Neural progenitor cell (in vitro differentiated cells): ENCODE results near the gene ARHGEF39. TPM values are rescaled to one million over a fixed set of nuclear protein-coding genes. Genes with fewer than 3 reads are reported as not detected.

Source experiments
- DNase-seq: peaks from one replicate; pipeline ENCODE4 v3.0.0-alpha.2; 2016; ENCODE audit warnings: low spot score
- H2AFZ ChIP-seq: fragments of 200-600 bp; sonication (generic); replicated peaks from 2 replicates; pipeline ENCODE4 v1.6.1; 2016; ENCODE audit warnings: antibody characterized with exemption
- H3F3A ChIP-seq: fragments of 200-600 bp; sonication (generic); 2 replicates; pipeline ENCODE4 v1.6.1; 2016; ENCODE audit warnings: antibody characterized with exemption, low read depth
- H3K27ac ChIP-seq: fragments of 200-600 bp; sonication (generic); 2 replicates; pipeline ENCODE4 v1.5.1; 2016; ENCODE audit warnings: mild to moderate bottlenecking
- H3K27me3 ChIP-seq: fragments of 200-600 bp; sonication (generic); 2 replicates; pipeline ENCODE4 v1.6.1; 2016; ENCODE audit warnings: mild to moderate bottlenecking, moderate library complexity
- H3K36me3 ChIP-seq: fragments of 200-600 bp; sonication (generic); 2 replicates; pipeline ENCODE4 v1.5.1; 2016
- H3K4me1 ChIP-seq: fragments of 200-600 bp; sonication (generic); 2 replicates; pipeline ENCODE4 v1.6.1; 2016; ENCODE audit warnings: mixed run types
- H3K4me2 ChIP-seq: fragments of 200-600 bp; sonication (generic); 2 replicates; pipeline ENCODE4 v1.6.1; 2016
- H3K4me3 ChIP-seq: fragments of 200-600 bp; sonication (generic); 2 replicates; pipeline ENCODE4 v1.5.1; 2016
- H3K79me2 ChIP-seq: fragments of 200-600 bp; sonication (generic); 2 replicates; pipeline ENCODE4 v1.6.1; 2016; ENCODE audit warnings: low read depth
- H3K9ac ChIP-seq: fragments of 200-600 bp; sonication (generic); 2 replicates; pipeline ENCODE4 v1.6.1; 2016
- H3K9me3 ChIP-seq: fragments of 200-600 bp; sonication (generic); 2 replicates; pipeline ENCODE4 v1.5.1; 2016; ENCODE audit warnings: low read depth
- H4K20me1 ChIP-seq: fragments of 200-600 bp; sonication (generic); 2 replicates; pipeline ENCODE4 v1.6.1; 2016; ENCODE audit warnings: low read depth
- H3K27ac Mint-ChIP-seq: 3 replicates; pipeline ENCODE4 v1.8.0; 2021; ENCODE audit warnings: mixed read lengths
- H3K27me3 Mint-ChIP-seq: 2 replicates; pipeline ENCODE4 v1.8.0; 2022; ENCODE audit warnings: low read depth, mild to moderate bottlenecking, inconsistent platforms, moderate library complexity, mixed read lengths; ENCODE audit not compliant: insufficient read depth
- H3K36me3 Mint-ChIP-seq: 3 replicates; pipeline ENCODE4 v1.8.0; 2021; ENCODE audit warnings: mixed read lengths
- H3K4me1 Mint-ChIP-seq: 3 replicates; pipeline ENCODE4 v1.8.0; 2021; ENCODE audit warnings: mixed read lengths
- H3K4me3 Mint-ChIP-seq: 3 replicates; pipeline ENCODE4 v1.8.0; 2021; ENCODE audit warnings: mild to moderate bottlenecking, moderate library complexity, mixed read lengths
- H3K9me3 Mint-ChIP-seq: 3 replicates; pipeline ENCODE4 v1.8.0; 2020; ENCODE audit warnings: mixed read lengths
- EZH2 ChIP-seq: fragments of 200-600 bp; sonication (generic); IDR thresholded peaks from 2 replicates; pipeline ENCODE4 v1.6.1; 2017; ENCODE audit warnings: antibody characterized with exemption, mild to moderate bottlenecking, moderate library complexity
- EZH2phosphoT487 ChIP-seq: fragments of 200-600 bp; sonication (generic); IDR thresholded peaks from 2 replicates; pipeline ENCODE4 v1.6.1; 2017; ENCODE audit warnings: antibody characterized with exemption
- total RNA-seq: library from RNA; depleted of rRNA; stranded (reverse); fragments of >200 nt; gene quantifications from 2 replicates; pipeline ENCODE4 v1.2.3, GENCODE V29; 2015; ENCODE audit warnings: low replicate concordance
- TF ChIP-seq, protein P1 (sequence below): fragments of 200-600 bp; sonication (generic); IDR thresholded peaks from 2 replicates; pipeline ENCODE4 v1.5.1; 2017; ENCODE audit warnings: antibody characterized with exemption, mild to moderate bottlenecking

Gene ARHGEF39
- total RNA-seq, 1 donor from 2014 or later: 13.2 TPM

DNA sequence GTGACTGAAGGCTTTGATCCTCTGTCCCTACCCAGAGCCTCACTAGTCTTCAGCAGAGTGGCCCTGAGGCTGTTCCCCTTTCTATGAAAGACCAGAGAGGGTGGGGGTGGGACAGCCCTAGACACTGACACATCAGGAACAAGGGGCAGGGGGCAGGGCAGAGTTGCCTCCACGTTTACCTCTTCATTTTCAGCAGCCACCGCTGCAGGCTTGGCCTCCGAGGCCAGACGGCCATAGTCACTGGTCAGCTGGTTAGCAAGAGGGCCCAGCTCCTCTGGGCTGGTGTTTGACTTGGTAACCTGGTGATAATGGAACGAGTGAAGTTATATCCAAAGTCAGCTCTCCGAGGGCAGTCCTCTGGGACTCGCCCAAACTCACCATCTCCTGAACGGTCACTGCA lies 40.4 kb upstream of the ARHGEF39 start:
- H3K4me3 Mint-ChIP-seq: no peak overlapping the region
- no peaks in the 10 kb centered on the region for H3K4me1 Mint-ChIP-seq
- no peaks in the 10 kb centered on the region for H4K20me1 ChIP-seq
- H3K79me2 ChIP-seq: no peaks in the 10 kb centered on the region
- no peaks in the 10 kb centered on the region for H3K27me3 ChIP-seq
- no peaks in the 10 kb centered on the region for H3K9me3 ChIP-seq
- no peak overlapping the region for H3K27ac Mint-ChIP-seq
- TF ChIP-seq EZH2phosphoT487 (no peak), EZH2 (no peak)
- TF ChIP-seq, protein P1, sequence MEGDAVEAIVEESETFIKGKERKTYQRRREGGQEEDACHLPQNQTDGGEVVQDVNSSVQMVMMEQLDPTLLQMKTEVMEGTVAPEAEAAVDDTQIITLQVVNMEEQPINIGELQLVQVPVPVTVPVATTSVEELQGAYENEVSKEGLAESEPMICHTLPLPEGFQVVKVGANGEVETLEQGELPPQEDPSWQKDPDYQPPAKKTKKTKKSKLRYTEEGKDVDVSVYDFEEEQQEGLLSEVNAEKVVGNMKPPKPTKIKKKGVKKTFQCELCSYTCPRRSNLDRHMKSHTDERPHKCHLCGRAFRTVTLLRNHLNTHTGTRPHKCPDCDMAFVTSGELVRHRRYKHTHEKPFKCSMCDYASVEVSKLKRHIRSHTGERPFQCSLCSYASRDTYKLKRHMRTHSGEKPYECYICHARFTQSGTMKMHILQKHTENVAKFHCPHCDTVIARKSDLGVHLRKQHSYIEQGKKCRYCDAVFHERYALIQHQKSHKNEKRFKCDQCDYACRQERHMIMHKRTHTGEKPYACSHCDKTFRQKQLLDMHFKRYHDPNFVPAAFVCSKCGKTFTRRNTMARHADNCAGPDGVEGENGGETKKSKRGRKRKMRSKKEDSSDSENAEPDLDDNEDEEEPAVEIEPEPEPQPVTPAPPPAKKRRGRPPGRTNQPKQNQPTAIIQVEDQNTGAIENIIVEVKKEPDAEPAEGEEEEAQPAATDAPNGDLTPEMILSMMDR: no peak
- H3K27me3 Mint-ChIP-seq: peaks cover 4% of the 10 kb centered on the region
- H2AFZ ChIP-seq: no peak overlapping the region
- H3K9me3 Mint-ChIP-seq: no peaks in the 10 kb centered on the region
- no peak overlapping the region for H3K27ac ChIP-seq
- H3K9ac ChIP-seq: no peak overlapping the region
- no peak overlapping the region for H3K4me3 ChIP-seq
- H3K36me3 ChIP-seq: no peaks in the 10 kb centered on the region
- no peak overlapping the region for H3K4me2 ChIP-seq
- peaks cover 34% of the 10 kb centered on the region for H3K36me3 Mint-ChIP-seq
- no peaks in the 10 kb centered on the region for H3F3A ChIP-seq
- H3K4me1 ChIP-seq: no peaks in the 10 kb centered on the region
- no peak for DNase-seq

DNA sequence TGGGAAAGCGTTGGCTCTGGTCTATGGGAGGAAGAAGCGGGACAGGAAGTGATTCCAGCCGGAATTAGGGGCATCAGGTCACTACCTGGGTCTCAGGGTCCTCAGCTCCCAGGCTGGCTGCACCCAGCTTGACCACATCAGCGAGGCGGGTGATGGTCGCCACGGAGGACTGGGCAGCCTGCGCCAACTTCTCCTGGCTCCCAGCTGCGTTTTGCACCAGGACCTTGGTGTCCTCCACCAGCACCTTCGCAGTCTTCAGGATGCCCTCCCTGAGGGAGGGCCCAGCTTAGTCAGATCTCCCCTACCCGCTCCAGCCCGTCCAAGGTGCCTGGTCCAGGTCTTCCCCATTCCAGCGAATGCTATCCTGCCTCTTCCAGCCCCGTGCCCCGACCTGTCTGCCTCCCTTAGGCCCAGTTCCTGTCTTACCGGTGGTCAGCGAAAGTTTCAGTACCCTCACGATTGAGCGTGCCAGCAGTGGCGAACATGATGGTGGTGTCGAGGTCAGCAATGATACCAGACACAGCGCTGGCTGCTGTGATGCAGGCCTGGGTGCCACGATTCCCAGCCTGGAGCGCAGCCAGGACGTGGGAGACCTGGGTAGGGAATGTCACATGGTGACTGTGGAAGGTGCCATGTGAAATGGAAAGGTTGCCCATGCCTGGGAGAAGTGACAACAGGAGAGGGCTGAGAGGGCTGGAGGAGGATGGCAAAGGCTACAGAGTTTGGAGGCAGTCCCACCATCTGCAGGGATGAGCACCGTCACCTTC lies 39.1 kb upstream of the ARHGEF39 start:
- no peaks in the 10 kb centered on the region for H3K27me3 ChIP-seq
- H4K20me1 ChIP-seq: no peaks in the 10 kb centered on the region
- Mint-ChIP-seq H3K36me3 (peaks cover 31% of the 10 kb centered on the region), H3K4me3 (no peak overlapping the region), H3K9me3 (no peaks in the 10 kb centered on the region), H3K27ac (no peak overlapping the region), H3K27me3 (peaks cover 4% of the 10 kb centered on the region), H3K4me1 (no peaks in the 10 kb centered on the region)
- no peaks in the 10 kb centered on the region for H3K9me3 ChIP-seq
- H3K4me3 ChIP-seq: no peak overlapping the region
- no peaks in the 10 kb centered on the region for H3K36me3 ChIP-seq
- no peaks in the 10 kb centered on the region for H3K79me2 ChIP-seq
- no peak overlapping the region for H3K9ac ChIP-seq
- H3K27ac ChIP-seq: no peak overlapping the region
- no peaks in the 10 kb centered on the region for H3F3A ChIP-seq
- no peak overlapping the region for H3K4me2 ChIP-seq
- no peak overlapping the region for H2AFZ ChIP-seq
- no peaks in the 10 kb centered on the region for H3K4me1 ChIP-seq
- DNase-seq: no peak
- TF ChIP-seq, protein P1: no peak
- TF ChIP-seq EZH2phosphoT487 (no peak), EZH2 (no peak)

DNA sequence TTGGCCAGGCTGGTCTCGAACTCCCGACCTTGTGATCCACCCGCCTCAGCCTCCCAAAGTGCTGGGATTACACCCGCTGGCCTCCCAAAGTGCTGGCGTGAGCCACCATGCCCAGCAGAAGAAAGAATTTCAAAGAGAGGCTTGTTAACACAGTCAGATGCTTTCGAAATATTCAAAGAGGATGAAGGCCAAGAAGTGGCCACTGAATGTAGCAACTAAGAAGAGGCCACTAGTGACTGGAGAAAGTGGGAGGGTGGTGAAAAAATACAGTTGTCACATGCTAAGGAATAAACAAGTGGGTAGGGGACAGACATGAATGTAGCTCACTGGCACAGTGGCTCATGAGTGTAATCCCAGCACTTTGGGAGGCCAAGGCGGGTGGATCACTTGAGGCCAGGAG lies 37.7 kb upstream of the ARHGEF39 start:
- Histone ChIP-seq H3K4me3 (no peak overlapping the region), H3K36me3 (no peaks in the 10 kb centered on the region), H2AFZ (no peak overlapping the region), H4K20me1 (no peaks in the 10 kb centered on the region), H3F3A (no peaks in the 10 kb centered on the region), H3K27me3 (no peaks in the 10 kb centered on the region), H3K79me2 (no peaks in the 10 kb centered on the region), H3K4me2 (no peak overlapping the region), H3K27ac (no peak overlapping the region), H3K9me3 (no peaks in the 10 kb centered on the region), H3K9ac (no peak overlapping the region), H3K4me1 (no peaks in the 10 kb centered on the region)
- DNase-seq: no peak
- no peaks in the 10 kb centered on the region for H3K4me1 Mint-ChIP-seq
- H3K27me3 Mint-ChIP-seq: peaks cover 4% of the 10 kb centered on the region
- H3K27ac Mint-ChIP-seq: no peak overlapping the region
- H3K4me3 Mint-ChIP-seq: no peak overlapping the region
- TF ChIP-seq, protein P1: no peak
- TF ChIP-seq EZH2 (no peak), EZH2phosphoT487 (no peak)
- peaks cover 33% of the 10 kb centered on the region for H3K36me3 Mint-ChIP-seq
- no peaks in the 10 kb centered on the region for H3K9me3 Mint-ChIP-seq
